Spleen (tissue), 11 donors: ENCODE measurements around the gene ATP5F1E. TPM values are rescaled to one million over a fixed set of nuclear protein-coding genes. Genes with fewer than 3 reads are reported as not detected.

Source experiments
- DNase-seq: peaks from one replicate; pipeline ENCODE4 v3.0.0-alpha.2; 2020
- H3K27ac ChIP-seq, 8 donors: fragments of 200-600 bp; sonication (generic) in 7 of 8; 1 replicate in 4 of 8; 2 replicates in 4 of 8; pipeline versions ENCODE4 v1.5.0 to v1.8.0; 2016 to 2021; ENCODE audit warnings: inconsistent platforms in 4 of 8, mild to moderate bottlenecking in 4 of 8, moderate library complexity in 1 of 8
- H3K27me3 ChIP-seq, 7 donors: fragments of 200-600 bp; sonication (generic) in 6 of 7; replicated peaks in 1 of 7; 1 replicate in 4 of 7; 2 replicates in 3 of 7; pipeline versions ENCODE4 v1.5.0 to v1.8.0; 2016 to 2021; ENCODE audit warnings: inconsistent platforms in 3 of 7, mild to moderate bottlenecking in 1 of 7
- H3K36me3 ChIP-seq, 6 donors: fragments of 200-600 bp; sonication (generic) in 5 of 6; 1 replicate in 4 of 6; 2 replicates in 2 of 6; pipeline versions ENCODE4 v1.5.0 to v1.8.0; 2016 to 2021; ENCODE audit warnings: inconsistent platforms in 2 of 6
- H3K4me1 ChIP-seq, 6 donors: fragments of 200-600 bp; sonication (generic) in 5 of 6; 1 replicate in 3 of 6; 2 replicates in 3 of 6; pipeline versions ENCODE4 v1.5.0 to v1.8.0; 2016 to 2021; ENCODE audit warnings: inconsistent platforms in 3 of 6
- H3K4me3 ChIP-seq, 8 donors: fragments of 200-600 bp; sonication (generic) in 7 of 8; 1 replicate in 4 of 8; 2 replicates in 4 of 8; pipeline versions ENCODE4 v1.5.0 to v1.8.0; 2016 to 2021; ENCODE audit warnings: inconsistent platforms in 4 of 8, mild to moderate bottlenecking in 4 of 8, moderate library complexity in 2 of 8
- H3K9me3 ChIP-seq, 8 donors: fragments of 200-600 bp; sonication (generic) in 7 of 8; 1 replicate in 4 of 8; 2 replicates in 4 of 8; pipeline versions ENCODE4 v1.5.0 to v1.8.0; 2016 to 2021; ENCODE audit warnings: inconsistent platforms in 4 of 8
- CTCF ChIP-seq, 11 experiments: fragments of 200-600 bp in 7 of 11; fragments of 450-650 bp in 4 of 11; sonication (generic) in 4 of 11; IDR thresholded peaks in 8 of 11; conservative IDR thresholded peaks in 3 of 11; 1 replicate in 7 of 11; 2 replicates in 4 of 11; pipeline versions ENCODE4 v1.4.0 to v1.8.0; 2016 to 2021; ENCODE audit warnings: antibody characterized with exemption in 11 of 11, inconsistent platforms in 4 of 11, mild to moderate bottlenecking in 1 of 11
- POLR2A ChIP-seq, 3 donors: fragments of 450-650 bp; IDR thresholded peaks; one replicate each; pipeline ENCODE4 v1.5.1; 2017; ENCODE audit warnings: antibody characterized with exemption in 3 of 3, mild to moderate bottlenecking in 1 of 3
- POLR2AphosphoS5 ChIP-seq, 3 donors: sonication (generic); formaldehyde crosslinking; IDR thresholded peaks; one replicate each; pipeline ENCODE4 v1.5.1; 2017; ENCODE audit warnings: antibody characterized with exemption in 3 of 3
- WGBS, 5 donors: extraction: QIAGEN DNeasy Blood & Tissue Kit in 3 of 5; methylation state at CpG; one replicate each; pipeline versions ENCODE4 v1.1.5 to v1.1.7; 2013 to 2018; 5-methylcytosine and 5-hydroxymethylcytosine counted together
- intact Hi-C: fragments of 100-400 bp; cut with DNase I; formaldehyde crosslinking; loops from one replicate; pipeline ENCODE4 v1.15.0; 2023; ENCODE audit warnings: low total_unique reads
- polyA plus RNA-seq, 3 donors: library from polyadenylated mRNA; stranded (reverse); fragments of 200-250 nt; gene quantifications; one replicate each; pipeline ENCODE4 v1.2.1, GENCODE V29; 2013
- total RNA-seq, 7 donors: library from RNA; depleted of rRNA in 3 of 7; stranded (reverse); fragments of >200 nt in 3 of 7; fragmentation: NEBNext Ultra II Directional in 4 of 7; extraction: Animal tissue kit (Norgen Biotek cat#: 25700) in 4 of 7; gene quantifications; one replicate each; pipeline versions ENCODE4 v1.1.0 to v1.2.1, GENCODE V29; 2016 to 2021
- donor health status: healthy with polysubstance abuse.
- donor health status: DM: no; HTN: no; CAD: no; lungs with moderate emphysema.
- donor health status: DM: no; HTN: no; CAD: no.
- donor health status: Bipolar disorder and iron deficiency.
- donor health status: healthy.
- donor health status: DM: no; HTN: no; CAD: no.
- donor health status: DM: yes; HTN: yes; CAD: no.

Gene ATP5F1E
- total and polyA plus RNA-seq, 10 donors: 24.2 to 71.1 (median 64.9) TPM

- peak; percentile 94 for DNase-seq
- Histone ChIP-seq H3K36me3 (peaks cover 0 to 16% (median 5%) of the 10 kb centered on the region in 6 donors), H3K27me3 (no peaks in the 10 kb centered on the region), H3K4me1 (peaks cover 32 to 90% (median 65%) of the 10 kb centered on the region in 6 donors), H3K9me3 (no peaks in the 10 kb centered on the region), H3K27ac (peak overlapping the region; percentile 88 to 99 (median 95)), H3K4me3 (peak overlapping the region; percentile 62 to 89 (median 73))
- no peak for TF ChIP-seq POLR2A (IDR thresholded peaks at IDR 0.05)
- TF ChIP-seq CTCF (IDR thresholded peaks at IDR 0.05 in 8 of 11, conservative IDR thresholded peaks at IDR 0.05 in 3 of 11): no peak
- TF ChIP-seq POLR2AphosphoS5 (IDR thresholded peaks at IDR 0.05): peak; percentile 53 to 64 (median 60)
- intact Hi-C loops: loop anchor here (10.0 kb wide), 1 partner anchor 113 kb away; no protein-coding TSS in a partner anchor
- 51 to 65% (median 53%) methylated on average over 19 to 24 of the region's 24 CpGs for WGBS, 5 donors
These were observed 24.2 kb downstream of the ATP5F1E start for GRCh38 chr20:59007665-59008511.

GRCh38 chr20:59006864-59007664 lies 25.1 kb downstream of the ATP5F1E start, which contains the start of gene CTSZ:
TSS of gene CTSZ (minus strand) at chr20:59007254. CDS start at chr20:59007128, 126 bp downstream.
- peak within 1 kb of the TSS; percentile 62 to 89 (median 73) for H3K4me3 ChIP-seq
- no peak for TF ChIP-seq CTCF (IDR thresholded peaks at IDR 0.05 in 8 of 11, conservative IDR thresholded peaks at IDR 0.05 in 3 of 11)
- TF ChIP-seq POLR2AphosphoS5 (IDR thresholded peaks at IDR 0.05): peak; percentile 11 to 64 (median 63)
- no peaks in the 10 kb centered on the region for H3K9me3 ChIP-seq
- H3K27me3 ChIP-seq: no peaks in the 10 kb centered on the region
- peak; percentile 94 for DNase-seq
- peak within 1 kb of the TSS; percentile 88 to 99 (median 95) for H3K27ac ChIP-seq
- H3K36me3 ChIP-seq: peaks cover 0 to 24% (median 9%) of the 10 kb centered on the region in 6 donors
- intact Hi-C loops: loop anchor here (10.0 kb wide), 1 partner anchor 112 kb away; no protein-coding TSS in a partner anchor
- 3 to 13% (median 3%) methylated on average over 19 to 82 of the region's 82 CpGs for WGBS, 5 donors
- H3K4me1 ChIP-seq: peaks cover 32 to 97% (median 73%) of the 10 kb centered on the region in 6 donors

GRCh38 chr20:59006167-59006863 lies 25.8 kb downstream of the ATP5F1E start:
- peak overlapping the region; percentile 88 to 99 (median 95) for H3K27ac ChIP-seq
- H3K4me1 ChIP-seq: peaks cover 32 to 97% (median 70%) of the 10 kb centered on the region in 6 donors
- intact Hi-C loops: loop anchor here (10.0 kb wide), 1 partner anchor 112 kb away; no protein-coding TSS in a partner anchor
- H3K27me3 ChIP-seq: no peaks in the 10 kb centered on the region
- H3K9me3 ChIP-seq: no peaks in the 10 kb centered on the region
- peak overlapping the region; percentile 62 to 89 (median 73) for H3K4me3 ChIP-seq
- TF ChIP-seq CTCF (IDR thresholded peaks at IDR 0.05 in 8 of 11, conservative IDR thresholded peaks at IDR 0.05 in 3 of 11) (no peak), POLR2AphosphoS5 (IDR thresholded peaks at IDR 0.05) (peak in 2 of 3 donors; percentile 27 to 64), POLR2A (IDR thresholded peaks at IDR 0.05) (no peak)
- peak; percentile 87 for DNase-seq
- 33 to 41% (median 36%) methylated on average over 24 to 29 of the region's 29 CpGs for WGBS, 5 donors
- H3K36me3 ChIP-seq: peaks cover 0 to 32% (median 17%) of the 10 kb centered on the region in 6 donors
